ENCODE results near the gene FGF18. TPM values are rescaled to one million over a fixed set of nuclear protein-coding genes. Genes with fewer than 3 reads are reported as not detected.

The FGF18 gene
- total and polyA plus RNA-seq, 4 donors = 0.08 TPM; not detected in 3

DNA sequence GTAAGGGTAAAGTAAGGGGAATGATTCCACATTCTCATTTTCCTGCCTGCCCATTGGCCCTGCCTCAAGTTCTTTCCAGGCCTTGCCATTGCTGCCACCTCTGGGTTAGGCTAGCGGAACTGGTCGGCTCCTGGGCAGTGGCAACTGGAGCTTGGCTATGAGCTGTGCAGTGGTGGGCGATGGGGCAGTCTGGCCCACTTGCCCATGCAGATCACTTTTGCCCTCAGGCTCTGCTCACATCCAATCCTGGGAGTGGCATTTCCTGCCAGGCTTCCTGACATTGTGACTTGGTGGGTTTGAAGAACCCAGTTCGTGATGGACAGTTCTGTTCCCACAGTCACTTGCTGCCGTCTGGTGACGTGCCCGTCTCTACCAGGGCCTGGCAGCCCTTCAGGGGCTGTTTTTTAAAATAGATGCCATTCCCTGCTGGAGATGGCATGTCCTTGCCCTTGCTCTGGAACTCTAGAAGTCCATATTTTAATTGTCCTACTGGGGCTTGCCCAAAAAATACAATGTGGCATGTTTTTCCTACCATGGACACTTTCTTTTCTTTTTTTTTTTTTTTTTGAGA, 86.1 kb downstream of the FGF18 start:
- Histone ChIP-seq H3K9me3 (ENCODE audit: control insufficient read depth in 4 of 4, low read length in 3 of 4) (no peaks in the 10 kb centered on the region), H3K27me3 (ENCODE audit: control insufficient read depth in 4 of 4, insufficient read depth in 4 of 4, low read length in 3 of 4) (no peaks in the 10 kb centered on the region), H3K27ac (ENCODE audit: low read depth in 1 of 2, low read length in 2 of 2) (no peak overlapping the region), H3K4me1 (ENCODE audit: control insufficient read depth in 4 of 4, insufficient read depth in 4 of 4, low read length in 3 of 4) (no peaks in the 10 kb centered on the region), H3K9ac (ENCODE audit: low read depth in 1 of 2, low read length in 2 of 2) (no peak overlapping the region), H3K36me3 (ENCODE audit: control insufficient read depth in 4 of 4, insufficient read depth in 3 of 4, low read depth in 1 of 4, low read length in 3 of 4) (no peaks in the 10 kb centered on the region), H3K4me3 (ENCODE audit: low read depth in 1 of 3, low read length in 3 of 3) (no peak overlapping the region)
- WGBS = 87% methylated on average over 7 of the region's 7 CpGs
- TF ChIP-seq, protein P1, sequence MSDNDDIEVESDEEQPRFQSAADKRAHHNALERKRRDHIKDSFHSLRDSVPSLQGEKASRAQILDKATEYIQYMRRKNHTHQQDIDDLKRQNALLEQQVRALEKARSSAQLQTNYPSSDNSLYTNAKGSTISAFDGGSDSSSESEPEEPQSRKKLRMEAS (IDR thresholded peaks at IDR 0.05) = no peak
- no peak for TF ChIP-seq TAF1 (conservative IDR thresholded peaks at IDR 0.05)
- TF ChIP-seq EGR1 (IDR thresholded peaks at IDR 0.05; ENCODE audit: low read depth in 2 of 2) = no peak
- no peak for TF ChIP-seq FOXA2 (IDR thresholded peaks at IDR 0.05)
- TF ChIP-seq RXRA (IDR thresholded peaks at IDR 0.05) = no peak
- no peak for TF ChIP-seq NR2F2 (IDR thresholded peaks at IDR 0.05)
- no peak for DNase-seq (ENCODE audit: low spot score)

- no peak overlapping the region for H3K4me3 ChIP-seq (ENCODE audit: low read depth in 1 of 3, low read length in 3 of 3)
- H3K4me1 ChIP-seq (ENCODE audit: control insufficient read depth in 4 of 4, insufficient read depth in 4 of 4, low read length in 3 of 4) = no peaks in the 10 kb centered on the region
- DNase-seq (ENCODE audit: low spot score) = no peak
- H3K9ac ChIP-seq (ENCODE audit: low read depth in 1 of 2, low read length in 2 of 2) = no peak overlapping the region
- no peak overlapping the region for H3K27ac ChIP-seq (ENCODE audit: low read depth in 1 of 2, low read length in 2 of 2)
- TF ChIP-seq HNF4A (conservative IDR thresholded peaks at IDR 0.05) (no peak), NR2F2 (IDR thresholded peaks at IDR 0.05) (no peak), ATF3 (IDR thresholded peaks at IDR 0.05) (no peak), JUND (IDR thresholded peaks at IDR 0.05) (no peak), ZBTB33 (IDR thresholded peaks at IDR 0.05) (no peak), CTCF (IDR thresholded peaks at IDR 0.05; ENCODE audit: low read depth, low read length, missing input control) (no peak), TAF1 (conservative IDR thresholded peaks at IDR 0.05) (no peak), YY1 (IDR thresholded peaks at IDR 0.05) (no peak), RAD21 (IDR thresholded peaks at IDR 0.05) (no peak), FOXA1 (IDR thresholded peaks at IDR 0.05) (no peak), HNF4G (IDR thresholded peaks at IDR 0.05) (no peak), RXRA (IDR thresholded peaks at IDR 0.05) (no peak), GABPA (IDR thresholded peaks at IDR 0.05 in 1 of 2, conservative IDR thresholded peaks at IDR 0.05 in 1 of 2) (no peak), EGR1 (IDR thresholded peaks at IDR 0.05; ENCODE audit: low read depth in 2 of 2) (no peak), FOXA2 (IDR thresholded peaks at IDR 0.05) (no peak)
- TF ChIP-seq, protein P2, sequence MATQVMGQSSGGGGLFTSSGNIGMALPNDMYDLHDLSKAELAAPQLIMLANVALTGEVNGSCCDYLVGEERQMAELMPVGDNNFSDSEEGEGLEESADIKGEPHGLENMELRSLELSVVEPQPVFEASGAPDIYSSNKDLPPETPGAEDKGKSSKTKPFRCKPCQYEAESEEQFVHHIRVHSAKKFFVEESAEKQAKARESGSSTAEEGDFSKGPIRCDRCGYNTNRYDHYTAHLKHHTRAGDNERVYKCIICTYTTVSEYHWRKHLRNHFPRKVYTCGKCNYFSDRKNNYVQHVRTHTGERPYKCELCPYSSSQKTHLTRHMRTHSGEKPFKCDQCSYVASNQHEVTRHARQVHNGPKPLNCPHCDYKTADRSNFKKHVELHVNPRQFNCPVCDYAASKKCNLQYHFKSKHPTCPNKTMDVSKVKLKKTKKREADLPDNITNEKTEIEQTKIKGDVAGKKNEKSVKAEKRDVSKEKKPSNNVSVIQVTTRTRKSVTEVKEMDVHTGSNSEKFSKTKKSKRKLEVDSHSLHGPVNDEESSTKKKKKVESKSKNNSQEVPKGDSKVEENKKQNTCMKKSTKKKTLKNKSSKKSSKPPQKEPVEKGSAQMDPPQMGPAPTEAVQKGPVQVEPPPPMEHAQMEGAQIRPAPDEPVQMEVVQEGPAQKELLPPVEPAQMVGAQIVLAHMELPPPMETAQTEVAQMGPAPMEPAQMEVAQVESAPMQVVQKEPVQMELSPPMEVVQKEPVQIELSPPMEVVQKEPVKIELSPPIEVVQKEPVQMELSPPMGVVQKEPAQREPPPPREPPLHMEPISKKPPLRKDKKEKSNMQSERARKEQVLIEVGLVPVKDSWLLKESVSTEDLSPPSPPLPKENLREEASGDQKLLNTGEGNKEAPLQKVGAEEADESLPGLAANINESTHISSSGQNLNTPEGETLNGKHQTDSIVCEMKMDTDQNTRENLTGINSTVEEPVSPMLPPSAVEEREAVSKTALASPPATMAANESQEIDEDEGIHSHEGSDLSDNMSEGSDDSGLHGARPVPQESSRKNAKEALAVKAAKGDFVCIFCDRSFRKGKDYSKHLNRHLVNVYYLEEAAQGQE (IDR thresholded peaks at IDR 0.05) = no peak
- TF ChIP-seq, protein P1 (IDR thresholded peaks at IDR 0.05) = no peak
- no peaks in the 10 kb centered on the region for H3K36me3 ChIP-seq (ENCODE audit: control insufficient read depth in 4 of 4, insufficient read depth in 3 of 4, low read depth in 1 of 4, low read length in 3 of 4)
- no peaks in the 10 kb centered on the region for H3K9me3 ChIP-seq (ENCODE audit: control insufficient read depth in 4 of 4, low read length in 3 of 4)
- H3K27me3 ChIP-seq (ENCODE audit: control insufficient read depth in 4 of 4, insufficient read depth in 4 of 4, low read length in 3 of 4) = no peaks in the 10 kb centered on the region
- WGBS = 85% methylated on average over 3 of the region's 3 CpGs
Observed at GRCh38 chr5:171506951-171507350, 87.5 kb downstream of the FGF18 start.
